ENCODE results near the gene TMEM198.

TMEM198 gene

GRCh38 chr2:219545943-219546352, 2.1 kb downstream of the TMEM198 start:
- FAIRE-seq = no peak

DNA sequence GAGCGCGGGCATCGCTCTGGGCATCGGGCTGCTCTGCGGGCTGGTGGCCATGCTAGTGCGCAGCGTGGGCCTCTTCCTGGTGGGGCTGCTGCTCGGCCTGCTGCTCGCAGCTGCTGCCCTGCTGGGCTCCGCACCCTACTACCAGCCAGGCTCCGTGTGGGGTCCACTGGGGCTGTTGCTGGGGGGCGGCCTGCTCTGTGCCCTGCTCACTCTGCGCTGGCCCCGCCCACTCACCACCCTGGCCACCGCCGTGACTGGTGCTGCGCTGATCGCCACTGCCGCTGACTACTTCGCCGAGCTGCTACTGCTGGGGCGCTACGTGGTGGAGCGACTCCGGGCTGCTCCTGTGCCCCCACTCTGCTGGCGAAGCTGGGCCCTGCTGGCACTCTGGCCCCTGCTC, 3.8 kb downstream of the TMEM198 start:
- no peak for FAIRE-seq

DNA sequence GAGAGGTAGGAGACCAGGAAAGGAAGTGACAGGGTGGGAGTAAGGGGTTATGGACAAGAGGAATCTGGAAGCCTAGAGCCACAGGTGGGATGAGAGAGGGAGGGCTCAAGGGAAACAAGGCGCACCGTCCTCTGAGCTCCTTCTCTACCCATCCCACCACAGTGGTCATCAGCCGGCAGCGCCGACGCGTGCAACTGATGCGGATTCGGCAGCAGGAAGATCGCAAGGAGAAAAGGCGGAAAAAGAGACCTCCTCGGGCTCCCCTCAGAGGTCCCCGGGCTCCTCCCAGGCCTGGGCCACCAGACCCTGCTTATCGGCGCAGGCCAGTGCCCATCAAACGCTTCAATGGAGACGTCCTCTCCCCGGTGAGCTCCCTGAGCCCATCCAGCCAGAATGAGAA, 5.2 kb downstream of the TMEM198 start:
- FAIRE-seq = no peak

- FAIRE-seq = no peak
Observed at GRCh38 chr2:219549619-219550018, 5.8 kb downstream of the TMEM198 start.

GRCh38 chr2:219551441-219552381, 7.9 kb downstream of the TMEM198 start:
- FAIRE-seq = no peak

- no peak for FAIRE-seq
Observed at GRCh38 chr2:219552382-219553167, 8.7 kb downstream of the TMEM198 start.

DNA sequence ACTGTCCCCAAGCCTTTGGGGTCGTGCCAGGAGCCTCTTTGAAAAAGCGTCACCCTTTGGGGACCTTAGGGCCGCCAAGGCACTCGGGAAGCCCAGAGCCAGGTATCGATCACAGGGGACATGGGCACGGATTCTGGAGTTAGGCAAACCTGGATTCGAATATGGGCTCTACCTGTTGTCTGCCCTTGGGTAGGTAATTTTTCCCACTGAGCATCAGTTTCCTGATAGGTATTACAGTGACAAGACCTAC, 9.3 kb downstream of the TMEM198 start:
- FAIRE-seq = no peak

GRCh38 chr2:219553463-219553963, 9.7 kb downstream of the TMEM198 start:
- no peak for FAIRE-seq

DNA sequence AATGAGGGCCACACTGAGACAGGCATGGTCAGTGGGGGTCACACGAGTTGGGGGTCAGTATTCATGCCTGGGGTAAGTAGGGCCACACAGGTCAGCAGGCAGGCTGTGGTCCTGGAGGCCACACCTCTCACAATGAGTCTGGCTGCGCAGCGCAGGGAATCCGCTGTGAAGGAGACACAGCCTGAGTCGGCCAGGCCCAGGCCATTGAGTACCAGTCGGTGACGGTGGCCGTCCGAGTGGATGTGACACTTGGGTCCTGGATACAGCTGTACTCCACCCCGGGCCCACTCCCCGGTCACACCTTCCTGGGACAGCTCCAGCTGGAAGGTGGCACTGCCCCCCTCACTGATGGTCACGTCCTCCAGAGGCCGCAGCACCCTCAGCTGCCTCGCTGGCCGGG, 10.5 kb downstream of the TMEM198 start:
- no peak for FAIRE-seq

- FAIRE-seq = no peak
Observed at GRCh38 chr2:219555956-219556355, 12.1 kb downstream of the TMEM198 start.

GRCh38 chr2:219556413-219556812, 12.6 kb downstream of the TMEM198 start:
- FAIRE-seq = no peak

DNA sequence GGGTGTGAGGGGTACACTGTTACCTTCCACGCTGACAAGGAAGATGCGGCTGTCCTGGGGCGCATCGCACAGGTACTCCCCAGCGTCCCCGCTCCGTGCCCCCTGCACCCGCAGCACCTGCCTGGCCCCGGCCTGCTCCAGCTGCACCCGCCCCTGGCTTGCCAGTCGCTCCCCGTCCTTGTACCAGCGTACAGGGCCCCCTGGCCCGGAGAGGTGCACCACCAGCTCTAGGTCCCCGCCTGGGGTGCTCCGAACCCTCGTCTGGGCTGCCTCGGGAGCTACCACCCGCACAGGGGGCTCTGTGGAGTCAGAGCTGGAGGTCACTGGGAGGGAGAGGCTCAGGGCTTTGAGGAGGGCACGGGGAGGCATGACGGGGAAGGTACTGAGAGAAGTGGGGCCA, 13.5 kb downstream of the TMEM198 start:
- FAIRE-seq = no peak

DNA sequence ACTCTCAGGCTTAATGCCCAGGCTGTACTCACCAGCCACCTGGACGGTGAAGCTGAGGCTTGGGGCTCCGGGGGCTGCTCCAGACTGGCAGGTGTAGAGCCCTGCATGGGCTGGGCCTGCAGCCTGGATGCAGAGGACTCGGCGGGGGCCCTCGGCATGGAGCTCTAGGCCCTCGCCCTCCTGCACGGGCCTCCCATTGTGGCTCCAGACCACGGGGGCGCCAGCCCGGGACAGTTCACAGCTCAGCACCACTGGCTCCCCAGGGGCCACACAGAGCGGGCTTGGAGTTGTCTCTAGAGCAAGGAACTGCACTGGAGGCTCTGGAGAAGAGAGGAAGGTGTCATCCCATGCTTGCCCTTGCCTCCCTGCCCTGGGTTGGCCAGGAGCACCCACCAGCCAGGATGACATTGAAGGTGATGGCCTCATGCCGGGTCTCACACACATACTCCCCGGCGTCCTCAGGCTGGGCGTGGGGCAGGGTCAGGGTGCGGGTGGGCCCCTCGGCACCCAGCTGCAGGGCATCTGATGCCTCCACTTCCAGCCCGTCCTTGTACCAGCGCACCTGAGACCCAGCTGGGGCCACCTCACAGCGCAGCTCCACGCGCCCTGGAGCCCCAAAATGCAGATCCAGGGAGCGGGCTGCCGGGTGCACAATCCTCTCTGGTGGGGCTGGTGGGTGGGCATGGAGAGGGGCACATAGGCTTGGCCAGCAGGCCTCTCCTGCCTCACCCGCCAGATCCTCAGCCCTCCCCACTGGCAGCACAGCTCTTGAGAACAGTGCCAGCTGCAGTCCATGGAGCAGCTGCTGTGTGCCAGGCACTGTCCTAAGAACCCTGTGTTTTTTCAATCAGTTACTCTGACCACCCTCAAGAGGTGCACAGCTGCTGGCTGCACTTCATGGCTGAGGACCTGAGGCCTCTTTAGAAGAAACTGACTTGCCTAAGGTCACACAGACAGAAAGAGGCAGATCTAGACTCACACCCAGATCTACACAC, 14.3 kb downstream of the TMEM198 start:
- FAIRE-seq = no peak

DNA sequence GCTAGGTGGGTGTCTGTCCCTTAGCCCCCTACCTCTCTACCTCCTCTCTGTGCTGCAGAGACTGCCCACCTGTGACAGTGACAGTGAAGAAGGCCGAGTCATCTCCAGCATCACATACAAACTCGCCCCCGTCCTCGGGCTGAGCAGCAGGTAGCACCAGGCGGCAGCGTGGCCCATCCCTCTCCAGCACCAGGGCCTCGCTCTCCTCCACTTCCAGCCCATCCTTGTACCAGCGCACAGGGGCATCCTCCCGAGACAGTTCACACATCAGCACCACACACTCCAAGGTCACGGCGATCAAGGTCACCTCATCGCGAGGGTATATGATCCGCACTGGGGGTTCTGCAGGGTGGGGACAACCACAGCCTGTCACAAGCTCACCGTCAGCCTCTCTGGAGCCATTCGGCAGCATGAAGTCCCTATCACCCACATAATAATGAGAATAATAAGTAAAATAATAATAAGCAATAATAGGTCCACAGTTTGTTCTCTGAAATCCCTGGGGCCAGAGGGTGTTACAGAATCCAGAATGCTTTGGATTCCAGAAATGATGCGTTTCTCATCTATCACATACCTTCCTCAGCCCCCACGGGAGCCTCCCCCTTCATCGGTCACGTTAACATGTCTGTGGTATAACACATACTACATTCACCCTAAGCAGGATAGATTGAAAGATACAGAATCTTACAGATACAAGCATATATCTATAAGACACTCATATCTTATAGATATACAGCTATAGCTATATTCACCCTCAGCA, 15.5 kb downstream of the TMEM198 start:
- FAIRE-seq = no peak

- no peak for FAIRE-seq
Observed at GRCh38 chr2:219560037-219560892, 16.4 kb downstream of the TMEM198 start.

DNA sequence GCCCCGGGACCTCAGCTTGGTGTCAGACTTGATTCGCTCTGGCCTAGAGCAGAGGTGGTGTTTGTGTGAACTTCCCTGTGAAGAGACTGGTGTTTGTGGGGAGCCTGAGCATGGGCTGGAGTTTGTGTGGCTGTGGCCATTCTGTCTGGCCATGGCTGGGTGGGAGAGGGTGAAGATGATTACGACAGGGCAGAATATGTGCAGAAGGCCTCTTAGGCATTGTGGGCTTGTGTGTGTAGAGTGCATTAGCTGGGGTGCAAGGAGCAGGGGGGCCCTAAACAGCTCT, 17.0 kb downstream of the TMEM198 start:
- FAIRE-seq = no peak

- no peak for FAIRE-seq
Observed at GRCh38 chr2:219561179-219562048, 17.6 kb downstream of the TMEM198 start.

DNA sequence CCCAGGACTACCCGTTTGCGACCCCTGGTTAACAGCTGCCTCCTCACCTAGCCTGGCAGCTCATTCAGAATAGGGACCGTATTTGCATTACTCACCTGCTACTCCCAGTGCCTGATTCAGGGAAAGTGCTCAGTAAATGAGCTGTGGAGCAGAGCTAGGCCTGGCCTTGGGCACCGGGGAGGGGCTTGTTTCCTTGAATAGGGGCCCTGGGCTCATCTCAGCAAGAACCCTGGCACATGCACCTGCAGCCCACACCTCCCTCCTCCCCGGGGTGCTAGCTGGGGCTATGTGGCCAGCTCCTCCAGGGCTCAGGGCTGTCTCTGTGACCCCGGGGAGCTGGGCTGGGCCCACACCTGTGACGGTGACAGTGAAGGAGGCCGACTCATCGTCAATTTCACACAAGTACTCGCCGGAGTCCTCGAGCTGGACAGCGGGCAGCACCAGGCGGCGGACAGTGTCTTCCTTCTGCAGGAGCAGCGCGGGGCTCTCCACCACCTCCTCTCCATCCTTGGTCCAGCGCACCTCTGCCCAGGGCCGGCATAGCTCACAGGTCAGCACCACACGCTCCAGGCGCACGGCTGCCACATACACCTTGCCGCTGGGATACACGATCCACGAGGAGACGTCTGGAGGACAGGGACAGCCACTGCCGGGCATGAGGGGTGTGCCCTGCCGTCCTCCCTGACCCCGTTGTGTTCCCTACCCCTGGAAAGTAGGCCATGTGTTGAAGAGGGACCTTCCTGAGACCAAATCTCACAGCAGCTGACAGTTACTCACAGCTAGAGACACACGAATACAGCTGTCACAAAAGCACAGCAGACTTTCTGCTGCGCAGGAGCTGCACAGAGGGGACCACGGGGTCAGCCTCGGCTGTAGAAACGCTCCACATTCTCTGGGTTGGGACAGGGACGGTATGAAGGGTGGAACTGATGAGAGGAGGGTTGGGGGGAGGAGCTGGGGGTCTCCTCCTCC, 18.5 kb downstream of the TMEM198 start:
- no peak for FAIRE-seq

Data from TTC549 (cell line).